ENCODE measurements around the gene PPBP.

PPBP gene, protein sequence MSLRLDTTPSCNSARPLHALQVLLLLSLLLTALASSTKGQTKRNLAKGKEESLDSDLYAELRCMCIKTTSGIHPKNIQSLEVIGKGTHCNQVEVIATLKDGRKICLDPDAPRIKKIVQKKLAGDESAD

GRCh38 chr4:73988061-73988460 is at the start of gene PPBP:
PPBP (minus strand) TSS chr4:73988190; CDS start chr4:73988103, 87 bp downstream.
- no peak for DNase-seq

DNA sequence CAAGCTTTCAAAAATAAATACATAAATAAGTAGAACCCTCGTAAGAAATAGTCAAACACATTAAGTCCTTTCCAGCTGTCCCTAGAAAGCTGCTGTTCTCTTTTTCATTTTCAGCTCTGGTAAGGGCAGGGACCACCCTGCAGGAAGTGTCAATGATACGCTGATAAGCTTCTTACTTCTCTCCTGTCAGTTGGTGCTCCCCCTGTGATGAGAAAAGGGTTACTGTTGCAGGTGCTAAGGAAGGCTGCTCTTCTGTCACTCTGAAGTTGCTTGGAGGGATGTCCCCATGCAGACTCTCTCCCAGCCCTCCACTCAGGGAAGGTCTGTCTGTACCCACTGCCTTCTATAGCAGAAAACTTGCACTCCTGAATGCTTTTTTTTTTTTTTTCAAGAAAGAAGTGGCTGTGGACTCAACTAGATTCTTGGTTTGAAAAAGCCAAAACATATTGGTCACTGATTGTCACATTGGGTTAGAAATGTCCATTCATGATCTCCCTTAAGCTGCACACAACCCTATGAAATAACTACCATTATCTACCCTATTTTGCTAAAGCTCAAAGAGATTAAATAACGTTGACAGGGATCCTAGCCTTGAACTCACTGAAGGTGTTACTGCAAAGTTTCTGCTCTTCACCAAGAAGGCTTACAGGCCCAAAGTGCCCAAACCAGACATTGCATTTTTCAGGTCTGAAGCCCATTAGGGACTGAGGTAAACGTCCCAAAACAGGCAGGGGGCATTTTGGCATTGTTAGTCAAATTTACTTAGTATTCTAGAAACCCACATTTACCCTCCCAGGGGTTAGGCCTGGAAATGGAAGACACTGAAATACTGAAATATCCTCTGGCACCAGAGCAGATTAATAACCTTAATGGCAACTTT is 49.3 kb upstream of the PPBP start:
- no peak for DNase-seq

DNA sequence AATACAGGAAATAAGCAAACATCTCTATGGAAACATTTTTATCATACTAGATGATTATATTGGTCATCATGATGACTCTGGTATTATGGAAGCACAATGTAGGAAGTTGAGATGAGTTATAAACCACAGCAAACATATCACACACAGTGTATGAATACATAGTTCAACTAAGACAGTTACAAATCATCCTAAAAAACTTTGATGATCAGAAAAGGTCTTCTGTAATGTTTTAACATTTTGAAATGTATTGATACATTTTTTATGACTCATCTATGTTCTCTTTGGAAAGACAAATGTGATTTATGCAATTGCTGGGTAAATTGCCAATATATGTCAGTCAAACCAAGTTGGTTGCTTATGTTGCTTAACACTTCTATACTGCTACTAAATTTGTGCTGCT is 45.7 kb upstream of the PPBP start:
- DNase-seq, result no peak

GRCh38 chr4:74032064-74032463 is 44.1 kb upstream of the PPBP start:
- DNase-seq, result no peak

GRCh38 chr4:74031576-74031975 is 43.6 kb upstream of the PPBP start:
- no peak for DNase-seq

DNA sequence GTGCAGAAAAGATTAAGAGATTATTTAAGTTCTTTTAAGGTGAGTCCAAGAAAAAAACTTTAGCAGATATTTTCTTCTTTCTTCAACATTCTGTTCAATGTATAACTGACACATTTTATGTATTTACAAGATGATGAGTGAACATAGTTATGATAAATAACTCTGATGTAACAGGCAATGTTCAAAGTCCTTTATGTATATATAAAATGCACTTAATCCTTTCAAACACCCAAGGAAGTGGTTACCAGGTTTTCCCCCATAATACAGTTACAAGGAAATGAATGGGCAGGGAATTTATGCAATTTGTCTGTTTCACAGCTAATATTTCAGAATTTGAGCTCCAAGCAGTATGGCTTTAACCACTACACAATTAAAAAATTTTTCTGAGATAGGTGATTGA is 42.3 kb upstream of the PPBP start:
- no peak for DNase-seq

GRCh38 chr4:74028504-74028903 is 40.5 kb upstream of the PPBP start:
- DNase-seq, result no peak

DNA sequence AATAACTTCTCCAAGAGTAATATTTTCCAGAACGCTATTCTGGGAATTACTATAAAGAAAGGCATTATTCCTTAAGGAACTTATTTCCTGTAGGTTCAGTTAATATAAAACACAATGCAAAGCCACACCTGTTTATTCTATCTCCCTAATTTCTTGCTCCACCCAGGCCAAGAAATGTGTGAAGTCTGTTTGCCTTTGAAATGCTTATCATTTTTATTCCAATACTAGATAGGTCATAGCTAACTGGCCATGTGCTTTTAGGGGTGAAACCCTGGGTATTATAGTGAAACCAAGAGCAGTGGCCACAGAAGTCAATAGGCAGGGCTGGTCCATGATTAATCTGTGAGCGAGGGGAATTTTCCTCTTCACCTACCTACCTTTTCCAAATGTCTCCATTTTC is 35.7 kb upstream of the PPBP start:
- DNase-seq, result no peak

GRCh38 chr4:74021601-74022000 is 33.6 kb upstream of the PPBP start:
- no peak for DNase-seq

GRCh38 chr4:74018771-74019170 is 30.8 kb upstream of the PPBP start:
- no peak for DNase-seq

DNA sequence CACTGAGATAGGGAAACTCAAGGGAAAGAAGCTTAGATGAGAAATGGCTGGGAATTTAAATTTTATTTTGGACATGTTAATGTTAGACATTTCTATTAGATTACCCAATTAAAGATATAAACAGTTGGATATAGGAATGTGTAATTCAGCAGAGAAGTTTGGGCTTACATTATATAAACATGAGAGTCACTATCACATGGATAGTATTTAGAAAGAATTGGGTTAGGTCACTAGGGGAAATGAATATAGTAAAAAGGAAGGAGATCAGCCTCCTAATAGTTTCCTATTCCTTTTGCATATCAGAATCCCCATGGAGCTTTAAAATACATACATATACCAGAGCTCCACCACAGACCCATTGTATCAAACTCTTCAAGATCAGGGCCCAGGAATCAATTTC is 30.1 kb upstream of the PPBP start:
- DNase-seq, result no peak

DNA sequence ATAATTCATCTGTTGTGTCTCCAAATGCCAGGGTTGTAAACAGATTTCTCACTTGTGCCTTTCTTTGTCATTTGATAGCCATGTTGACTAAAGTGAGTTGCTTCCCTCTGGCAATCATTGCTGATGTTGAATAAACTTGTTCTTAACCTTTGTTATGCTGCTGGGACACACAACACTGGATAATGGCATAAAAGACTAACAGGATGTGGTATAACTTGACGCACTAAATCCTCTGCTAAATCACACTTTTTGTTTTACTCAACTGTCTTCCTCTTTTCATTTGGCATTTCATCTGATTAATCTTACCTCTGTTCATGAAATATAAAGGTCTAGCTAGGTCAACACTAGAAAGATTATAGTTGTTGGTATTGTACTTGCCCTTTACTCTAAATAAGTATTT is 28.1 kb upstream of the PPBP start:
- no peak for DNase-seq

DNA sequence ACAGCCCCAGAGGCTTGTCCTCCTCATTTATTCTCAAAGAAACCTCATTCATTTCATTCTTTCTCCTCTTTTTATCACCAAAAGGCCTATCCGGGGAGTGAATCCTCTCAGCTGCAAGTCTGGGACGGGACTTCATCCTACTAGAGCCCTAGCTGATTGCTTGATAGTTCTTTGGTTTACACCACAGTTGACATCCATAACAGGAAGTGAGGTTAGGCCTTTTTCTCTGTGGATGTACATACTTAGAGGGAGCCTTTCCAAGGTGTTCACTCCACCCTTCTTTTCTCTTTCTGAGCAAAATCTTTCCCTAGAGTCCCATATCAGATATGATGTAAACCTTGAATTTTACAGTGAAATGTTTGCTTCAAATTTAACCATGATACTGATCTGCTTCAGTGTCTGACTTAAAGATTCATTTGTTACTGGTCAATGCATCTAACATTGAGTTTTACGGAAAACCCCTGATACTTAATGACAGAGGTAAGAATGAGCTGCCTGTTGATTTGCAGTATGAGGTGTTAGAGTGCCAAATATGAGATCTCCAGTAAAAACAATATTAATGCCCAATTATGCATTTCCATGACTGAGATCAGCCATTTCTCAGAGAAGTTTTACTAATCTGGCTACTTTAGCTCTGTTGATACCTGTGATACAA is 27.3 kb upstream of the PPBP start:
- no peak for DNase-seq

DNA sequence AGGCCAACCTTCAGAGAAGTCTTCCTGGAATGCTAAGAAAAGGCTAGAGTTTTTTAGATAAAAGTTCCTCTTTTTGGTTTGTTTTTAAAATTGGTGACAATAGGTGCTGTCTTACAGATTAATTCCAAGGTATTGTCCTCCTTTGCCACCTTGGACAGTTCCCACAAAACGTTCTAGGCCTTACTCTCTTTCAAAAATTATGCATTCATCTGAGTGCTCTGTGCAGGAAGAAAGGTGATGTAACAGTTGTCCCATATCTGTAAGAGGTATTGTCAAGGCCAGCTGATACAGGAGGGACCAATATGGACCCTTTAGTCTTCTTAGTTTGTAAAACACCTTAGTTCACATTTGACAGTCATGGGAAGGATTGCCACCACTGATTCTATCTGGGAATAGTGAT is 26.3 kb upstream of the PPBP start:
- no peak for DNase-seq

DNA sequence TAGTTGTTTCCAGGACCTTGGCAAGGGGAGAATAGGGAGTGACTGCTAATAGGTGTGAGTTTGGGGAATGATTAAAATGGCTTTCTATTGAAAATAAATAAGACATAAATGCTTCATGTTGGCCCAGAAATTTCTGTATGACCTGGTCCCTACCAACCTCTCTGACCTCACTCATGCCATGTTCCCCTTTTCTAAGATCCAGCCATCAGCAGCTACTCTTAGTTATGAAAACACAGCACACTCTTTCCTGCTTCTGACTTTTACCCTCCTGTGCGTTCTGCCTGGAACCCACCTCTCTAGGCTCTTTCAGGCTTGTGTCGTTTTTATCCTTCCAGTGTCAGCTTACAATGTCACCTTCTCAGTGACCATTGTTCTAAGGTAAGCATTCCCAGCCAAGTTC is 25.3 kb upstream of the PPBP start:
- no peak for DNase-seq

DNA sequence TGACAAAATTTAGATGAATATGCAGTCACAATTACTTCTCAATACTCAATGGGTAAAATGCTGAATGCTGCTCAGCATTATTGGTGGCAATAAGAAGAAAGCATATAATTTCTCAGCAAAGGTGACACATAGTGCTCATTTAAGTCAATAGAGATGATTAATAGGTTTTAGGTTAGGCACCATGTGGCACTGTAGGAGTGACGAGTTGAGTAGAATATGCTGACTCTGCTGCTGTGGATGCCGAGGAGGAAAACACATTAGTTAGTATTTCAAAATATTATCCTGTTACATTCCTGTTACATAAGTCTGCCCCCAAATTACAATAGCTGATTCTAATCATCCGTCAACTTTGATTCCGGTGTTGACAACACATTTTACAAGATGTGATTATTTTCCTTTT is 24.1 kb upstream of the PPBP start:
- no peak for DNase-seq

GRCh38 chr4:74009307-74009706 is 21.3 kb upstream of the PPBP start:
- DNase-seq, result no peak

GRCh38 chr4:74006009-74006476 is 18.1 kb upstream of the PPBP start:
- no peak for DNase-seq

DNA sequence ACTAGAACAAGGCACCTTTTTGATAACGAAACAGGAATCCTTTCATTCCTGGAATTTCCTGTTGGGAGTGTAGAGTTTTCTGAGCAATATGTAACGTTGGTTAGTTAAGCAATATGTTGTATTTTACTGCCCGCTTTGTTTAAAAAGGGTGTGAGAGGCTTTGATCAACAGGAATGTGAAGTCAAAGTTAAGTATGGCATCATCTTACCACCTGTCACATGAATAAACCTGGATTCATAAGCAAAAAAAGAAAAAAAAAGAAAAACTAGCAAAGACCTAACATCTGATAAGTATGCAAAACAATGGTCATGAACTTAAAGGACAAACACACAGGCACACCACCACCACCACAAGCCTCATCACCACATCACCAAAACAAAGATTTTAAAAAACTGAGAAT is 17.5 kb upstream of the PPBP start:
- no peak for DNase-seq

GRCh38 chr4:74004668-74005067 is 16.7 kb upstream of the PPBP start:
- no peak for DNase-seq

DNA sequence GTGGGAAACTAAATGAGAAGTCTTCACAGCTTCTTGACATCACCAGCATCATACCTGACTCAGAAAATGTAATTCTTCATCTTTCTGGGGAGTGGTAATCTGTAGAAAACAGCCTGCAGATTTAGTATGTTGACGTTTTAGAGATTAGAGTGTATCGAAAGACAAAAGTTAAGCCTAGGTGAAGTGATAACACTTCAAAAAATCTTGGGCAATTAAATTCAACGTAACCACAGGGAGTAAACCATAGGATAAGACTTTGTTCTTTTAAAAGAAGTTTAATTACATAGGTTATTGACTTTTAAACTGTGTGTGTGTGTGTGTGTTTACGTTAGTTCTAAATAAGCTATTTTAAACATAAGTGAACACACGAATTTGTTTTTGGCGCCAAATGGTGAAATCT is 12.3 kb upstream of the PPBP start:
- no peak for DNase-seq

GRCh38 chr4:73998040-73999011 is 10.3 kb upstream of the PPBP start, which contains the start of gene CXCL5:
CXCL5 (minus strand) TSS chr4:73998677; CDS start chr4:73998581, 96 bp downstream.
- no peak for DNase-seq

DNA sequence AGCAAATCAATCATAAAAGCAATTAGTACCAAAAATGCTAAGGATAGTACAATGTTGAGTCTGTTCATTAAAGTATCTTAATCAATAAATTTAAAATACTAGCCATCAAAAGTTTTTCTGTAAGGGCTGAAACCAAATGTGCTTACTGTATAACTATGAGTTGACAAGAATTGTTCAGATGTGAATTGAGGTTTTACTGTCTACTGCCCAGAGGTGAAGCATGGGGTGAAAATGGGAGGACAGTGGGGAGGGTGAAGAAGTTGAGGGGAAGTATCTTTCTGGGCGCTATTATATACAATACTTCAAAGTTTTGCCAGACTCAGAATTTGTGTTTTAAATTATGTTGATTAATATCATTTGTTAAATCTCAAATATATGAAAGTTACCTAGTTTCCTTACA is 4.1 kb upstream of the PPBP start:
- no peak for DNase-seq
